Measurements from ENCODE around the gene GRID2IP.

GRID2IP gene

GRCh38 chr7:6578114-6579084, 27.1 kb upstream of the GRID2IP start:
- H3K36me3 ChIP-seq (ENCODE audit: control insufficient read depth in 2 of 2, insufficient read depth in 1 of 2, low read length in 2 of 2): peaks cover 23 to 32% of the 10 kb centered on the region in 2 experiments; a peak in 2 of 3 replicates
- ChIA-PET CTCF (interaction anchor here (0.8 to 1.8 kb wide), 4 partner anchors 11 to 280 kb away, joined by 3 to 12 read pairs (median 4); partner anchors contain the start of gene INTS15), POLR2A (interaction anchor here (0.9 to 1.0 kb wide), 3 partner anchors 10 to 45 kb away, joined by 3 read pairs; partner anchors contain the start of gene INTS15)
- no peak overlapping the region for H3K4me3 ChIP-seq (ENCODE audit: low read depth, low read length)
- H3K4me1 ChIP-seq (ENCODE audit: control insufficient read depth, insufficient read depth, low read length): no peaks in the 10 kb centered on the region; the same call in 1 of the 2 replicates
- H3K9me3 ChIP-seq (ENCODE audit: control insufficient read depth, insufficient read depth, low read depth, low read length): no peaks in the 10 kb centered on the region
- peak; percentile 62; the same call in 1 of the 2 replicates for TF ChIP-seq ZNF121 (tag by site-specific recombination; IDR thresholded peaks at IDR 0.05)
- TF ChIP-seq ZBTB11 (tag by site-specific recombination; conservative IDR thresholded peaks at IDR 0.05; ENCODE audit: low read depth): no peak
- no peak overlapping the region for H3K27ac ChIP-seq (ENCODE audit: extremely low read depth, low read depth, low read length)

GRCh38 chr7:6577369-6578113, 26.3 kb upstream of the GRID2IP start, which contains the start of gene ZDHHC4:
Gene ZDHHC4, plus strand, starts transcription at chr7:6577454. Its CDS starts 3,108 bp downstream, at chr7:6580562.
- POLR2A ChIA-PET: interaction anchor here (0.6 to 1.0 kb wide), 4 partner anchors 11 to 44 kb away, joined by 3 read pairs; partner anchors contain the start of gene INTS15
- Histone ChIP-seq H3K27ac (ENCODE audit: extremely low read depth, low read depth, low read length) (peak within 1 kb of the TSS; percentile 93), H3K4me3 (ENCODE audit: low read depth, low read length) (peak within 1 kb of the TSS; percentile 82), H3K36me3 (ENCODE audit: control insufficient read depth in 2 of 2, insufficient read depth in 1 of 2, low read length in 2 of 2) (peaks cover 18 to 24% of the 10 kb centered on the region in 2 experiments; a peak in 2 of 3 replicates), H3K4me1 (ENCODE audit: control insufficient read depth, insufficient read depth, low read length) (no peaks in the 10 kb centered on the region; the same call in 1 of the 2 replicates), H3K9me3 (ENCODE audit: control insufficient read depth, insufficient read depth, low read depth, low read length) (no peaks in the 10 kb centered on the region)
- CTCF ChIA-PET: interaction anchor here (1.3 to 1.8 kb wide), 2 partner anchors 12 to 18 kb away, joined by 5 to 12 read pairs; partner anchors contain the start of gene INTS15
- TF ChIP-seq ZNF221 (tag by site-specific recombination; IDR thresholded peaks at IDR 0.05; ENCODE audit: borderline replicate concordance) (no peak), ZNF639 (tag by site-specific recombination; IDR thresholded peaks at IDR 0.05) (no peak), ZNF280D (tag by site-specific recombination; IDR thresholded peaks at IDR 0.05) (no peak), ZNF2 (tag by site-specific recombination; IDR thresholded peaks at IDR 0.05) (0 out of 2 replicates have a peak, but pooled peaks have one; percentile 39), ZEB2 (tag by site-specific recombination; IDR thresholded peaks at IDR 0.05) (0 out of 2 replicates have a peak, but pooled peaks have one; percentile 69), ZBTB6 (tag by site-specific recombination; IDR thresholded peaks at IDR 0.05) (peak; percentile 85), ZNF660 (tag by site-specific recombination; IDR thresholded peaks at IDR 0.05) (peak; percentile 48; the same call in 1 of the 2 replicates), ZBTB21 (tag by site-specific recombination; IDR thresholded peaks at IDR 0.05) (peak; percentile 96), ZNF426 (tag by site-specific recombination; IDR thresholded peaks at IDR 0.05) (no peak), ZSCAN23 (tag by site-specific recombination; IDR thresholded peaks at IDR 0.05) (no peak), ZNF600 (tag by site-specific recombination; IDR thresholded peaks at IDR 0.05) (peak; percentile 38; the same call in 1 of the 2 replicates), ZNF791 (tag by site-specific recombination; IDR thresholded peaks at IDR 0.05) (no peak)
- TF ChIP-seq, protein P1, sequence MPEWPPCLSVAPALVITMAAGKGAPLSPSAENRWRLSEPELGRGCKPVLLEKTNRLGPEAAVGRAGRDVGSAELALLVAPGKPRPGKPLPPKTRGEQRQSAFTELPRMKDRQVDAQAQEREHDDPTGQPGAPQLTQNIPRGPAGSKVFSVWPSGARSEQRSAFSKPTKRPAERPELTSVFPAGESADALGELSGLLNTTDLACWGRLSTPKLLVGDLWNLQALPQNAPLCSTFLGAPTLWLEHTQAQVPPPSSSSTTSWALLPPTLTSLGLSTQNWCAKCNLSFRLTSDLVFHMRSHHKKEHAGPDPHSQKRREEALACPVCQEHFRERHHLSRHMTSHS (tag by site-specific recombination; IDR thresholded peaks at IDR 0.05): no peak
- TF ChIP-seq, protein P2, sequence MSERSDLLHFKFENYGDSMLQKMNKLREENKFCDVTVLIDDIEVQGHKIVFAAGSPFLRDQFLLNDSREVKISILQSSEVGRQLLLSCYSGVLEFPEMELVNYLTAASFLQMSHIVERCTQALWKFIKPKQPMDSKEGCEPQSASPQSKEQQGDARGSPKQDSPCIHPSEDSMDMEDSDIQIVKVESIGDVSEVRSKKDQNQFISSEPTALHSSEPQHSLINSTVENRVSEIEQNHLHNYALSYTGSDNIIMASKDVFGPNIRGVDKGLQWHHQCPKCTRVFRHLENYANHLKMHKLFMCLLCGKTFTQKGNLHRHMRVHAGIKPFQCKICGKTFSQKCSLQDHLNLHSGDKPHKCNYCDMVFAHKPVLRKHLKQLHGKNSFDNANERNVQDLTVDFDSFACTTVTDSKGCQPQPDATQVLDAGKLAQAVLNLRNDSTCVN (tag by site-specific recombination; optimal IDR thresholded peaks at IDR 0.05): peak; percentile 69
- TF ChIP-seq, protein P3, sequence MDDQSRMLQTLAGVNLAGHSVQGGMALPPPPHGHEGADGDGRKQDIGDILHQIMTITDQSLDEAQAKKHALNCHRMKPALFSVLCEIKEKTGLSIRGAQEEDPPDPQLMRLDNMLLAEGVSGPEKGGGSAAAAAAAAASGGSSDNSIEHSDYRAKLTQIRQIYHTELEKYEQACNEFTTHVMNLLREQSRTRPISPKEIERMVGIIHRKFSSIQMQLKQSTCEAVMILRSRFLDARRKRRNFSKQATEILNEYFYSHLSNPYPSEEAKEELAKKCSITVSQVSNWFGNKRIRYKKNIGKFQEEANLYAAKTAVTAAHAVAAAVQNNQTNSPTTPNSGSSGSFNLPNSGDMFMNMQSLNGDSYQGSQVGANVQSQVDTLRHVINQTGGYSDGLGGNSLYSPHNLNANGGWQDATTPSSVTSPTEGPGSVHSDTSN (CRISPR knock-in tag; IDR thresholded peaks at IDR 0.05): peak; percentile 69; the same call in 1 of the 2 replicates

Data from HEK293 (cell line).